HL-60 (cell line): ENCODE measurements around the gene CHD5.

Experiments
- DNase-seq, 2 experiments: peaks; one replicate each; pipeline ENCODE4 v3.0.0-alpha.2; 2010 to 2020; ENCODE audit warnings: low read depth in 1 of 2, low spot score in 1 of 2
- H3K27ac ChIP-seq: fragments of 250-450 bp; sonication (Bioruptor Pico); replicated peaks from 2 replicates; pipeline ENCODE4 v1.5.1; 2020; ENCODE audit warnings: mild to moderate bottlenecking, moderate library complexity
- H3K27me3 ChIP-seq: fragments of 250-450 bp; sonication (Bioruptor Pico); 2 replicates; pipeline ENCODE4 v1.5.1; 2021; ENCODE audit warnings: mild to moderate bottlenecking, moderate library complexity; ENCODE audit not compliant: insufficient read depth, poor library complexity, severe bottlenecking
- H3K4me3 ChIP-seq: replicated peaks from 2 replicates; pipeline ENCODE4 v1.5.1; 2011; ENCODE audit warnings: mild to moderate bottlenecking, control low read depth, low read length; ENCODE audit not compliant: insufficient read depth
- CTCF ChIP-seq: IDR thresholded peaks from one replicate; pipeline ENCODE4 v1.5.1; 2011; ENCODE audit warnings: low read length, control low read depth, inconsistent platforms; ENCODE audit not compliant: insufficient read depth
- GABPA ChIP-seq: IDR thresholded peaks from 2 replicates; pipeline ENCODE4 v1.6.1; 2012; ENCODE audit warnings: low read depth
- POLR2AphosphoS5 ChIP-seq: IDR thresholded peaks from 2 replicates; pipeline ENCODE4 v1.6.1; 2012; ENCODE audit warnings: low read depth
- SPI1 ChIP-seq: IDR thresholded peaks from 2 replicates; pipeline ENCODE4 v1.6.1; 2012; ENCODE audit warnings: low read depth, mild to moderate bottlenecking, borderline replicate concordance
- TF ChIP-seq, protein P1 (sequence below): IDR thresholded peaks from 2 replicates; pipeline ENCODE4 v1.6.1; 2012; ENCODE audit warnings: low read depth; ENCODE audit not compliant: insufficient replicate concordance

Gene CHD5

GRCh38 chr1:6142734-6143133, 37.4 kb downstream of the CHD5 start:
- TF ChIP-seq GABPA (no peak), SPI1 (no peak), POLR2AphosphoS5 (no peak), CTCF (no peak)
- TF ChIP-seq, protein P1, sequence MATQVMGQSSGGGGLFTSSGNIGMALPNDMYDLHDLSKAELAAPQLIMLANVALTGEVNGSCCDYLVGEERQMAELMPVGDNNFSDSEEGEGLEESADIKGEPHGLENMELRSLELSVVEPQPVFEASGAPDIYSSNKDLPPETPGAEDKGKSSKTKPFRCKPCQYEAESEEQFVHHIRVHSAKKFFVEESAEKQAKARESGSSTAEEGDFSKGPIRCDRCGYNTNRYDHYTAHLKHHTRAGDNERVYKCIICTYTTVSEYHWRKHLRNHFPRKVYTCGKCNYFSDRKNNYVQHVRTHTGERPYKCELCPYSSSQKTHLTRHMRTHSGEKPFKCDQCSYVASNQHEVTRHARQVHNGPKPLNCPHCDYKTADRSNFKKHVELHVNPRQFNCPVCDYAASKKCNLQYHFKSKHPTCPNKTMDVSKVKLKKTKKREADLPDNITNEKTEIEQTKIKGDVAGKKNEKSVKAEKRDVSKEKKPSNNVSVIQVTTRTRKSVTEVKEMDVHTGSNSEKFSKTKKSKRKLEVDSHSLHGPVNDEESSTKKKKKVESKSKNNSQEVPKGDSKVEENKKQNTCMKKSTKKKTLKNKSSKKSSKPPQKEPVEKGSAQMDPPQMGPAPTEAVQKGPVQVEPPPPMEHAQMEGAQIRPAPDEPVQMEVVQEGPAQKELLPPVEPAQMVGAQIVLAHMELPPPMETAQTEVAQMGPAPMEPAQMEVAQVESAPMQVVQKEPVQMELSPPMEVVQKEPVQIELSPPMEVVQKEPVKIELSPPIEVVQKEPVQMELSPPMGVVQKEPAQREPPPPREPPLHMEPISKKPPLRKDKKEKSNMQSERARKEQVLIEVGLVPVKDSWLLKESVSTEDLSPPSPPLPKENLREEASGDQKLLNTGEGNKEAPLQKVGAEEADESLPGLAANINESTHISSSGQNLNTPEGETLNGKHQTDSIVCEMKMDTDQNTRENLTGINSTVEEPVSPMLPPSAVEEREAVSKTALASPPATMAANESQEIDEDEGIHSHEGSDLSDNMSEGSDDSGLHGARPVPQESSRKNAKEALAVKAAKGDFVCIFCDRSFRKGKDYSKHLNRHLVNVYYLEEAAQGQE: no peak

DNA sequence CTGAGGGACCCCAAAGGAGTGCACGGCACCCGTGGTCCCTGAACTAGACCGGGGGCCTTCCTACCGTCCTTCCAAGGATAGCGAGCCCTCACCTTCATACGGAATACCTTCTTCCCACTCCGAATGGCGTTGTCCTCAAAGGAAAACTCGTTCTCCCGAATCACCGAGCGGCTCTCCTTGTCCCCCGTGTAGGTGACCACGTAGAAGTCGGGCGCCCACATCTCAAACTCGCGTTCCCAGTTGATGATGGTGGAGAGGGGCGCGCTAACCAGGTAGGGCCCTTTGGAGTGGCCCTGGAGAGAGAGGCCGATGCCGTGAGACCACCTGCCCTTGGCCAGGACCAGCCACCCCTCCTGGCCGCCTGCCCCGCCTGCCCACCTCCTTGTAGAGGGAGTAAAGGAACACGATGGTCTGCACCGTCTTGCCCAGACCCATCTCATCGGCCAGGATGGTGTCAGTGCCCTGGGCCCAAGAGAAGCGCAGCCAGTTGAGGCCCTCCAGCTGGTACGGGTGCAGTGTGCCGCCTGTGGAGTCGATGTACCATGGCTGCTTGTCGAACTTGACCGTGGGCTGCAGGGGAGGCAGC, 38.0 kb downstream of the CHD5 start:
- no peaks in the 10 kb centered on the region for H3K27me3 ChIP-seq

More at GRCh38 chr1:6142734-6143133, 37.4 kb downstream of the CHD5 start:
- no peak for DNase-seq
- Histone ChIP-seq H3K27ac (no peak overlapping the region), H3K4me3 (no peak overlapping the region), H3K27me3 (no peaks in the 10 kb centered on the region)

DNA sequence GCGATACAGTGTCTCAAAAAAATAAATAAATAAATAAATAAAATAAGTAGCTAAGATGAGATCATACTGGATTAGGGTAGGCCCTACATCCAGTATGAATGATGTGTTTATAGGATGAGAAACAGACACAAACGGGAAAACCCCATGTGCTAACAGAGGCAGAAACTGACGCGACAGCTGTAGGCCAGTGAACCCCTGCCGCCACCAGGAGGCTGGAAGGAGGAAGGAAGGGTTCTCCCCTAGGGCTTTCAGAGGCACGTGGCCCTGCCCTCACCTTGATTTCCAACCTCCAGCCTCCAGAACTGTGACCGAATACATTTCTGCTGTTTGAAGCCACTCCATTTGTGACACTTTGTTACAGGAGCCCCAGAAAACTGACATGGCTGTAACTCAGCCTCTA, 38.5 kb downstream of the CHD5 start:
- no peaks in the 10 kb centered on the region for H3K27me3 ChIP-seq
- TF ChIP-seq POLR2AphosphoS5 (no peak), CTCF (no peak), SPI1 (no peak), GABPA (no peak)
- TF ChIP-seq, protein P1: no peak
- no peak overlapping the region for H3K27ac ChIP-seq
- DNase-seq: peak in 1 of 2 experiments; percentile 36
- H3K4me3 ChIP-seq: no peak overlapping the region

More for the DNA sequence above, 38.0 kb downstream of the CHD5 start:
- Histone ChIP-seq H3K4me3 (no peak overlapping the region), H3K27ac (no peak overlapping the region)
- DNase-seq: no peak
- TF ChIP-seq SPI1 (no peak), GABPA (no peak), POLR2AphosphoS5 (no peak), CTCF (no peak)
- TF ChIP-seq, protein P1: no peak
